Right lobe of liver (tissue), 6 donors: ENCODE results near the gene RNPEPL1. TPM values are rescaled to one million over a fixed set of nuclear protein-coding genes. Genes with fewer than 3 reads are reported as not detected.

Experiments used
- ATAC-seq, 4 donors: fragments of 200-7000 bp; cut with Tn5 transposase; one replicate each; pipeline ENCODE4 v1.9.1; 2020; ENCODE audit warnings: mild to moderate bottlenecking in 4 of 4, moderate library complexity in 4 of 4
- DNase-seq, 3 donors: peaks; one replicate each; pipeline ENCODE4 v3.0.0-alpha.2; 2020
- H3K27ac ChIP-seq, 3 donors: fragments of 200-600 bp; one replicate each; pipeline ENCODE4 v1.8.0; 2022
- H3K27me3 ChIP-seq, 2 donors: fragments of 200-600 bp; one replicate each; pipeline ENCODE4 v1.8.0; 2022
- H3K36me3 ChIP-seq, 4 donors: fragments of 200-600 bp; sonication (generic) in 1 of 4; one replicate each; pipeline versions ENCODE4 v1.5.1 to v1.8.0; 2017 to 2022; ENCODE audit warnings: control low read depth in 1 of 4
- H3K4me1 ChIP-seq, 4 donors: fragments of 200-600 bp; sonication (generic) in 1 of 4; one replicate each; pipeline versions ENCODE4 v1.5.1 to v1.8.0; 2017 to 2022; ENCODE audit warnings: control low read depth in 1 of 4
- H3K4me3 ChIP-seq, 3 donors: fragments of 200-600 bp; one replicate each; pipeline ENCODE4 v1.8.0; 2022
- H3K9me3 ChIP-seq, 4 donors: fragments of 200-600 bp; sonication (generic) in 1 of 4; one replicate each; pipeline versions ENCODE4 v1.5.1 to v1.8.0; 2017 to 2022; ENCODE audit warnings: control low read depth in 1 of 4
- CTCF ChIP-seq, 4 donors: fragments of 200-600 bp in 3 of 4; fragments of 450-650 bp in 1 of 4; IDR thresholded peaks; one replicate each; pipeline versions ENCODE4 v1.5.1 to v1.8.0; 2016 to 2022; ENCODE audit warnings: antibody characterized with exemption in 4 of 4, mild to moderate bottlenecking in 2 of 4
- POLR2A ChIP-seq: fragments of 450-650 bp; IDR thresholded peaks from one replicate; pipeline ENCODE4 v1.6.1; 2017; ENCODE audit warnings: antibody characterized with exemption, mild to moderate bottlenecking
- WGBS: methylation state at CpG from one replicate; pipeline ENCODE4 v1.1.6; 2018; ENCODE audit warnings: low coverage, low lambda C conversion rate; ENCODE audit not compliant: insufficient coverage; ENCODE audit errors: missing lambda C conversion rate; 5-methylcytosine and 5-hydroxymethylcytosine counted together
- intact Hi-C, 2 donors: fragments of 100-400 bp; cut with DNase I; formaldehyde crosslinking; loops; one replicate each; pipeline versions ENCODE4 v1.11.2 to v1.14.1; 2022
- total RNA-seq, 6 experiments: library from RNA; depleted of rRNA in 2 of 6; stranded (reverse); fragments of >200 nt in 2 of 6; fragmentation: NEBNext Ultra II Directional in 3 of 6; extraction: Animal tissue kit (Norgen Biotek cat#: 25700) in 3 of 6; gene quantifications; one replicate each; pipeline versions ENCODE4 v1.1.0 to v1.2.4, GENCODE V29; 2016 to 2023
- donor health status: DM: no; HTN: yes; CAD: no.
- donor health status: DM: no; HTN: no; CAD: no.
- donor health status: DM: no; HTN: no; CAD: no.
- donor health status: DM: no; HTN: yes; CAD: no.
- donor health status: DM: no; HTN: yes; CAD: no.

The RNPEPL1 gene
- total RNA-seq, 6 experiments from 2014 or later = 24.7 to 105 (median 31.0) TPM

- 12% methylated on average over 1 of the region's 1 CpG for WGBS
- no peak for ATAC-seq
Measured at GRCh38 chr2:240551811-240552210, 16.5 kb upstream of the RNPEPL1 start.

GRCh38 chr2:240553956-240554480, 14.3 kb upstream of the RNPEPL1 start:
- Histone ChIP-seq H3K4me3 (no peak overlapping the region), H3K4me1 (peaks cover 0 to 15% (median 6%) of the 10 kb centered on the region in 4 donors), H3K9me3 (no peaks in the 10 kb centered on the region), H3K27ac (no peak overlapping the region), H3K36me3 (no peaks in the 10 kb centered on the region), H3K27me3 (no peaks in the 10 kb centered on the region)
- intact Hi-C loops = no loop called here
- DNase-seq = no peak
- ATAC-seq = no peak
- WGBS = 81% methylated on average over 6 of the region's 7 CpGs
- TF ChIP-seq POLR2A (no peak), CTCF (IDR thresholded peaks at IDR 0.05) (no peak)

More at GRCh38 chr2:240551811-240552210, 16.5 kb upstream of the RNPEPL1 start:
- no peaks in the 10 kb centered on the region for H3K9me3 ChIP-seq
- DNase-seq = no peak
- H3K4me3 ChIP-seq = no peak overlapping the region
- H3K27ac ChIP-seq = no peak overlapping the region
- TF ChIP-seq POLR2A = no peak
- H3K36me3 ChIP-seq = no peaks in the 10 kb centered on the region
- no peaks in the 10 kb centered on the region for H3K4me1 ChIP-seq
- intact Hi-C loops = no loop called here
- H3K27me3 ChIP-seq = no peaks in the 10 kb centered on the region

- no peak overlapping the region for H3K27ac ChIP-seq
- H3K4me1 ChIP-seq = peaks cover 0 to 24% (median 11%) of the 10 kb centered on the region in 4 donors
- no peaks in the 10 kb centered on the region for H3K36me3 ChIP-seq
- H3K27me3 ChIP-seq = no peaks in the 10 kb centered on the region
- H3K4me3 ChIP-seq = no peak overlapping the region
- no peak for ATAC-seq
- H3K9me3 ChIP-seq = no peaks in the 10 kb centered on the region
- WGBS = 95% methylated on average over 8 of the region's 17 CpGs
- intact Hi-C loops = no loop called here
- no peak for DNase-seq
- TF ChIP-seq POLR2A (no peak), CTCF (IDR thresholded peaks at IDR 0.05) (no peak)
Measured at GRCh38 chr2:240554767-240555493, 13.4 kb upstream of the RNPEPL1 start.

- intact Hi-C loops = no loop called here
- DNase-seq (no peak), ATAC-seq (no peak)
- WGBS = 93% methylated on average over 5 of the region's 16 CpGs
- TF ChIP-seq CTCF (IDR thresholded peaks at IDR 0.05) = no peak
- no peak for TF ChIP-seq POLR2A
- Histone ChIP-seq H3K4me1 (peaks cover 0 to 24% (median 11%) of the 10 kb centered on the region in 4 donors), H3K27ac (no peak overlapping the region), H3K4me3 (no peak overlapping the region), H3K27me3 (no peaks in the 10 kb centered on the region), H3K36me3 (no peaks in the 10 kb centered on the region), H3K9me3 (no peaks in the 10 kb centered on the region)
Measured at GRCh38 chr2:240555541-240556250, 12.6 kb upstream of the RNPEPL1 start.
